HepG2 (cell line): ENCODE data around the gene DUS2. TPM values are rescaled to one million over a fixed set of nuclear protein-coding genes. Genes with fewer than 3 reads are reported as not detected.

Source experiments
- BORCS8-MEF2B ChIP-seq: sonication (generic); formaldehyde crosslinking; IDR thresholded peaks from 2 replicates; pipeline ENCODE4 v1.8.0; 2022; ENCODE audit warnings: mild to moderate bottlenecking, missing genetic modification reagents
- ELF4 ChIP-seq: sonication (generic); formaldehyde crosslinking; IDR thresholded peaks from 2 replicates; pipeline ENCODE4 v1.5.0; 2020; ENCODE audit warnings: missing genetic modification reagents, mild to moderate bottlenecking, moderate library complexity, borderline replicate concordance
- GABPB1 ChIP-seq: IDR thresholded peaks from 2 replicates; pipeline ENCODE4 v1.6.1; 2016; ENCODE audit warnings: mild to moderate bottlenecking, missing genetic modification reagents, moderate library complexity, missing compliant biosample characterization
- MXD3 ChIP-seq: IDR thresholded peaks from 2 replicates; pipeline ENCODE4 v1.6.1; 2016; ENCODE audit warnings: mild to moderate bottlenecking, missing biosample characterization, missing genetic modification reagents
- MZF1 ChIP-seq: sonication (generic); formaldehyde crosslinking; IDR thresholded peaks from 2 replicates; pipeline ENCODE4 v1.8.1; 2023; ENCODE audit warnings: mild to moderate bottlenecking, missing genetic modification reagents, borderline replicate concordance
- NFKBIZ ChIP-seq: IDR thresholded peaks from 2 replicates; pipeline ENCODE4 v1.6.1; 2018; ENCODE audit warnings: missing genetic modification reagents, missing compliant biosample characterization
- SALL1 ChIP-seq: sonication (generic); formaldehyde crosslinking; IDR thresholded peaks from 2 replicates; pipeline ENCODE4 v1.8.0; 2022; ENCODE audit warnings: mild to moderate bottlenecking, missing genetic modification reagents
- SP140L ChIP-seq: sonication (generic); formaldehyde crosslinking; IDR thresholded peaks from 2 replicates; pipeline ENCODE4 v1.4.0; 2020; ENCODE audit warnings: missing genetic modification reagents, borderline replicate concordance
- XRCC5 ChIP-seq: fragments of 200-400 bp; formaldehyde crosslinking; optimal IDR thresholded peaks from 2 replicates; pipeline ENCODE3; 2017; ENCODE audit warnings: mild to moderate bottlenecking, low read length
- ZNF362 ChIP-seq: sonication (generic); formaldehyde crosslinking; IDR thresholded peaks from 2 replicates; pipeline ENCODE4 v1.4.0; 2020; ENCODE audit warnings: missing genetic modification reagents, mild to moderate bottlenecking, borderline replicate concordance
- ZNF446 ChIP-seq: sonication (generic); formaldehyde crosslinking; IDR thresholded peaks from 2 replicates; pipeline ENCODE4 v1.5.0; 2020; ENCODE audit warnings: mild to moderate bottlenecking, missing genetic modification reagents
- ZNF768 ChIP-seq: sonication (generic); formaldehyde crosslinking; IDR thresholded peaks from 2 replicates; pipeline ENCODE4 v1.4.0; 2020; ENCODE audit warnings: missing genetic modification reagents
- polyA plus RNA-seq, 8 experiments: library from polyadenylated mRNA; depleted of rRNA in 3 of 8; stranded (reverse) in 7 of 8; unstranded in 1 of 8; fragments of >200 nt; fragmentation: Illumina TruSeq in 4 of 8; extraction: Trizol in 4 of 8; gene quantifications; 2 replicates each; pipeline versions ENCODE4 v1.2.1 to v1.2.3, GENCODE V29; 2011 to 2016; ENCODE audit warnings: low read depth in 4 of 8, missing spikeins in 1 of 8, mixed read lengths in 1 of 8; ENCODE audit not compliant: insufficient read depth in 1 of 8
- total RNA-seq, 5 experiments: library from RNA; depleted of rRNA; stranded (reverse); fragments of >200 nt; fragmentation: Illumina TruSeq; extraction: Trizol; gene quantifications; 2 replicates each; pipeline ENCODE4 v1.2.3, GENCODE V29; 2016; ENCODE audit warnings: low read depth in 1 of 5
- TF ChIP-seq, protein P1 (sequence below): sonication (generic); formaldehyde crosslinking; IDR thresholded peaks from 2 replicates; pipeline ENCODE4 v1.4.0; 2020; ENCODE audit warnings: mild to moderate bottlenecking, missing genetic modification reagents
- TF ChIP-seq, protein P2 (sequence below), 2 experiments: sonication (generic) in 1 of 2; formaldehyde crosslinking in 1 of 2; IDR thresholded peaks; 2 replicates each; pipeline versions ENCODE4 v1.4.0 to v1.6.1; 2018 to 2020; ENCODE audit warnings: missing genetic modification reagents in 2 of 2, borderline replicate concordance in 1 of 2, low read depth in 1 of 2, mild to moderate bottlenecking in 1 of 2, missing biosample characterization in 1 of 2
- TF ChIP-seq, protein P3 (sequence below): sonication (generic); formaldehyde crosslinking; IDR thresholded peaks from 2 replicates; pipeline ENCODE4 v1.5.0; 2020; ENCODE audit warnings: mild to moderate bottlenecking, missing genetic modification reagents, borderline replicate concordance
- TF ChIP-seq, protein P4 (sequence below): sonication (generic); formaldehyde crosslinking; IDR thresholded peaks from 2 replicates; pipeline ENCODE4 v1.4.0; 2020; ENCODE audit warnings: missing genetic modification reagents, borderline replicate concordance

Gene DUS2
- total and polyA plus RNA-seq, 2 of the 13 experiments (the other 11 are each of a cell fraction or from before 2014, with no cell fraction given) = 17.8 to 25.1 TPM

GRCh38 chr16:68085259-68086071 is 62.4 kb downstream of the DUS2 start, which contains the start of gene NFATC3 (continued):
- TF ChIP-seq ELF4 (CRISPR knock-in tag) (0 out of 2 replicates have a peak, but pooled peaks have one; percentile 18), XRCC5 (no peak), ZNF362 (no peak), SALL1 (CRISPR knock-in tag) (peak; percentile 57), NFKBIZ (CRISPR knock-in tag) (no peak), ZNF768 (CRISPR knock-in tag) (peak; percentile 73), ZNF446 (CRISPR knock-in tag) (no peak), BORCS8-MEF2B (CRISPR knock-in tag) (no peak; the same call in 1 of the 2 replicates), MXD3 (CRISPR knock-in tag) (peak; percentile 80), MZF1 (CRISPR knock-in tag) (no peak), GABPB1 (peak; percentile 70), SP140L (no peak)
- TF ChIP-seq, protein P1, sequence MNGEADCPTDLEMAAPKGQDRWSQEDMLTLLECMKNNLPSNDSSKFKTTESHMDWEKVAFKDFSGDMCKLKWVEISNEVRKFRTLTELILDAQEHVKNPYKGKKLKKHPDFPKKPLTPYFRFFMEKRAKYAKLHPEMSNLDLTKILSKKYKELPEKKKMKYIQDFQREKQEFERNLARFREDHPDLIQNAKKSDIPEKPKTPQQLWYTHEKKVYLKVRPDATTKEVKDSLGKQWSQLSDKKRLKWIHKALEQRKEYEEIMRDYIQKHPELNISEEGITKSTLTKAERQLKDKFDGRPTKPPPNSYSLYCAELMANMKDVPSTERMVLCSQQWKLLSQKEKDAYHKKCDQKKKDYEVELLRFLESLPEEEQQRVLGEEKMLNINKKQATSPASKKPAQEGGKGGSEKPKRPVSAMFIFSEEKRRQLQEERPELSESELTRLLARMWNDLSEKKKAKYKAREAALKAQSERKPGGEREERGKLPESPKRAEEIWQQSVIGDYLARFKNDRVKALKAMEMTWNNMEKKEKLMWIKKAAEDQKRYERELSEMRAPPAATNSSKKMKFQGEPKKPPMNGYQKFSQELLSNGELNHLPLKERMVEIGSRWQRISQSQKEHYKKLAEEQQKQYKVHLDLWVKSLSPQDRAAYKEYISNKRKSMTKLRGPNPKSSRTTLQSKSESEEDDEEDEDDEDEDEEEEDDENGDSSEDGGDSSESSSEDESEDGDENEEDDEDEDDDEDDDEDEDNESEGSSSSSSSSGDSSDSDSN (CRISPR knock-in tag) = peak; percentile 87
- TF ChIP-seq, protein P2, sequence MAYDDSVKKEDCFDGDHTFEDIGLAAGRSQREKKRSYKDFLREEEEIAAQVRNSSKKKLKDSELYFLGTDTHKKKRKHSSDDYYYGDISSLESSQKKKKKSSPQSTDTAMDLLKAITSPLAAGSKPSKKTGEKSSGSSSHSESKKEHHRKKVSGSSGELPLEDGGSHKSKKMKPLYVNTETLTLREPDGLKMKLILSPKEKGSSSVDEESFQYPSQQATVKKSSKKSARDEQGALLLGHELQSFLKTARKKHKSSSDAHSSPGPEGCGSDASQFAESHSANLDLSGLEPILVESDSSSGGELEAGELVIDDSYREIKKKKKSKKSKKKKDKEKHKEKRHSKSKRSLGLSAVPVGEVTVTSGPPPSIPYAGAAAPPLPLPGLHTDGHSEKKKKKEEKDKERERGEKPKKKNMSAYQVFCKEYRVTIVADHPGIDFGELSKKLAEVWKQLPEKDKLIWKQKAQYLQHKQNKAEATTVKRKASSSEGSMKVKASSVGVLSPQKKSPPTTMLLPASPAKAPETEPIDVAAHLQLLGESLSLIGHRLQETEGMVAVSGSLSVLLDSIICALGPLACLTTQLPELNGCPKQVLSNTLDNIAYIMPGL (CRISPR knock-in tag; IDR thresholded peaks at IDR 0.05; ENCODE audit: borderline replicate concordance in 1 of 2, low read depth in 1 of 2) = peak; percentile 30 to 48; a peak in 2 of 4 replicates
- TF ChIP-seq, protein P3, sequence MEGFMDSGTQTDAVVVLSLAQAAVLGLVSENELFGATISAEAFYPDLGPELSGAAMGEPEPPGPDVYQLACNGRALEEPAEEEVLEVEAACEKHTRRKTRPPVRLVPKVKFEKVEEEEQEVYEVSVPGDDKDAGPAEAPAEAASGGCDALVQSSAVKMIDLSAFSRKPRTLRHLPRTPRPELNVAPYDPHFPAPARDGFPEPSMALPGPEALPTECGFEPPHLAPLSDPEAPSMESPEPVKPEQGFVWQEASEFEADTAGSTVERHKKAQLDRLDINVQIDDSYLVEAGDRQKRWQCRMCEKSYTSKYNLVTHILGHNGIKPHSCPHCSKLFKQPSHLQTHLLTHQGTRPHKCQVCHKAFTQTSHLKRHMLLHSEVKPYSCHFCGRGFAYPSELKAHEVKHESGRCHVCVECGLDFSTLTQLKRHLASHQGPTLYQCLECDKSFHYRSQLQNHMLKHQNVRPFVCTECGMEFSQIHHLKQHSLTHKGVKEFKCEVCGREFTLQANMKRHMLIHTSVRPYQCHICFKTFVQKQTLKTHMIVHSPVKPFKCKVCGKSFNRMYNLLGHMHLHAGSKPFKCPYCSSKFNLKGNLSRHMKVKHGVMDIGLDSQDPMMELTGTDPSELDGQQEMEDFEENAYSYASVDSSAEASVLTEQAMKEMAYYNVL (CRISPR knock-in tag) = no peak
- TF ChIP-seq, protein P4, sequence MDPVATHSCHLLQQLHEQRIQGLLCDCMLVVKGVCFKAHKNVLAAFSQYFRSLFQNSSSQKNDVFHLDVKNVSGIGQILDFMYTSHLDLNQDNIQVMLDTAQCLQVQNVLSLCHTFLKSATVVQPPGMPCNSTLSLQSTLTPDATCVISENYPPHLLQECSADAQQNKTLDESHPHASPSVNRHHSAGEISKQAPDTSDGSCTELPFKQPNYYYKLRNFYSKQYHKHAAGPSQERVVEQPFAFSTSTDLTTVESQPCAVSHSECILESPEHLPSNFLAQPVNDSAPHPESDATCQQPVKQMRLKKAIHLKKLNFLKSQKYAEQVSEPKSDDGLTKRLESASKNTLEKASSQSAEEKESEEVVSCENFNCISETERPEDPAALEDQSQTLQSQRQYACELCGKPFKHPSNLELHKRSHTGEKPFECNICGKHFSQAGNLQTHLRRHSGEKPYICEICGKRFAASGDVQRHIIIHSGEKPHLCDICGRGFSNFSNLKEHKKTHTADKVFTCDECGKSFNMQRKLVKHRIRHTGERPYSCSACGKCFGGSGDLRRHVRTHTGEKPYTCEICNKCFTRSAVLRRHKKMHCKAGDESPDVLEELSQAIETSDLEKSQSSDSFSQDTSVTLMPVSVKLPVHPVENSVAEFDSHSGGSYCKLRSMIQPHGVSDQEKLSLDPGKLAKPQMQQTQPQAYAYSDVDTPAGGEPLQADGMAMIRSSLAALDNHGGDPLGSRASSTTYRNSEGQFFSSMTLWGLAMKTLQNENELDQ (CRISPR knock-in tag) = no peak
